Measurements from ENCODE around the gene KAT6B.

- TF ChIP-seq, protein P1, sequence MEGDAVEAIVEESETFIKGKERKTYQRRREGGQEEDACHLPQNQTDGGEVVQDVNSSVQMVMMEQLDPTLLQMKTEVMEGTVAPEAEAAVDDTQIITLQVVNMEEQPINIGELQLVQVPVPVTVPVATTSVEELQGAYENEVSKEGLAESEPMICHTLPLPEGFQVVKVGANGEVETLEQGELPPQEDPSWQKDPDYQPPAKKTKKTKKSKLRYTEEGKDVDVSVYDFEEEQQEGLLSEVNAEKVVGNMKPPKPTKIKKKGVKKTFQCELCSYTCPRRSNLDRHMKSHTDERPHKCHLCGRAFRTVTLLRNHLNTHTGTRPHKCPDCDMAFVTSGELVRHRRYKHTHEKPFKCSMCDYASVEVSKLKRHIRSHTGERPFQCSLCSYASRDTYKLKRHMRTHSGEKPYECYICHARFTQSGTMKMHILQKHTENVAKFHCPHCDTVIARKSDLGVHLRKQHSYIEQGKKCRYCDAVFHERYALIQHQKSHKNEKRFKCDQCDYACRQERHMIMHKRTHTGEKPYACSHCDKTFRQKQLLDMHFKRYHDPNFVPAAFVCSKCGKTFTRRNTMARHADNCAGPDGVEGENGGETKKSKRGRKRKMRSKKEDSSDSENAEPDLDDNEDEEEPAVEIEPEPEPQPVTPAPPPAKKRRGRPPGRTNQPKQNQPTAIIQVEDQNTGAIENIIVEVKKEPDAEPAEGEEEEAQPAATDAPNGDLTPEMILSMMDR (IDR thresholded peaks at IDR 0.05; ENCODE audit: poor library complexity), result no peak
- TF ChIP-seq EZH2 (IDR thresholded peaks at IDR 0.05; ENCODE audit: borderline replicate concordance), result no peak
- no peak for TF ChIP-seq EZH2phosphoT487 (IDR thresholded peaks at IDR 0.05; ENCODE audit: low read depth, severe bottlenecking, unreplicated experiment)
Measured at GRCh38 chr10:74862625-74863024, 36.2 kb downstream of the KAT6B start.

Measured in hepatocyte (in vitro differentiated cells).